ENCODE results near the gene MPPE1. TPM values are rescaled to one million over a fixed set of nuclear protein-coding genes. Genes with fewer than 3 reads are reported as not detected.

MPPE1 gene
- total RNA-seq, 4 donors from 2014 or later = 24.7 to 83.4 (median 55.8) TPM

DNA sequence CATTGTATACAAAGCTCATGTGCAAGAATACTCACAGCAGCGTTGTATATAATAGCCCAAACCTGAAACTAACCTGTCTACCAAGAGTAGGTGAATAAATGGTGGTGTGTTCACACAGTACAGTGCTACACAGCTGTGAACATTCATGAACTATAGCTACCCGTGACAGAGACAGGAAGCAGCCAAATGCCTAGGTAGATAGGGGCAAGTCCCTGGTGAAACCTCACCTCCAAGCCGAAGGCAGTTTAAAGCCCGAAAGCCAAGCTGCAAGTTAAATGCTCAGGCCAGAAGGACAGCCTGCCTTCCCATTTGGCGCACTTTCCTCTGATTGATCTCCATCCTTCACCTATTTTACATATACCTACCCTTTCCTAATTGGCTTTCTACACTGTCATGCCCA, 36.7 kb upstream of the MPPE1 start:
- H3K4me1 ChIP-seq = peaks cover 10 to 25% (median 19%) of the 10 kb centered on the region in 4 donors
- intact Hi-C loops (cut with DNase I; ENCODE audit: low total_unique reads) (no loop called here), in situ Hi-C loops (cut with MboI; ENCODE audit: low pct_ligation_motif_present in 1 of 4, low pct_unique_long_range_greater_than_20kb in 1 of 4, low sequenced_read_pairs in 3 of 4) (loop anchor here in 3 of 4 donors (10.0 kb wide), 2 partner anchors 50 to 90 kb away; no protein-coding TSS in a partner anchor)
- H3K27me3 ChIP-seq = no peaks in the 10 kb centered on the region
- 75 to 77% methylated on average over 4 to 5 of the region's 5 CpGs for WGBS, 2 donors (ENCODE audit: low coverage in 1 of 2)
- DNase-seq = no peak
- no peak overlapping the region for H3K27ac ChIP-seq
- H3K4me3 ChIP-seq = no peak overlapping the region
- TF ChIP-seq POLR2A (IDR thresholded peaks at IDR 0.05) (no peak), POLR2AphosphoS5 (IDR thresholded peaks at IDR 0.05) (no peak), EP300 (IDR thresholded peaks at IDR 0.05; ENCODE audit: low read depth) (no peak)
- TF ChIP-seq, protein P1, sequence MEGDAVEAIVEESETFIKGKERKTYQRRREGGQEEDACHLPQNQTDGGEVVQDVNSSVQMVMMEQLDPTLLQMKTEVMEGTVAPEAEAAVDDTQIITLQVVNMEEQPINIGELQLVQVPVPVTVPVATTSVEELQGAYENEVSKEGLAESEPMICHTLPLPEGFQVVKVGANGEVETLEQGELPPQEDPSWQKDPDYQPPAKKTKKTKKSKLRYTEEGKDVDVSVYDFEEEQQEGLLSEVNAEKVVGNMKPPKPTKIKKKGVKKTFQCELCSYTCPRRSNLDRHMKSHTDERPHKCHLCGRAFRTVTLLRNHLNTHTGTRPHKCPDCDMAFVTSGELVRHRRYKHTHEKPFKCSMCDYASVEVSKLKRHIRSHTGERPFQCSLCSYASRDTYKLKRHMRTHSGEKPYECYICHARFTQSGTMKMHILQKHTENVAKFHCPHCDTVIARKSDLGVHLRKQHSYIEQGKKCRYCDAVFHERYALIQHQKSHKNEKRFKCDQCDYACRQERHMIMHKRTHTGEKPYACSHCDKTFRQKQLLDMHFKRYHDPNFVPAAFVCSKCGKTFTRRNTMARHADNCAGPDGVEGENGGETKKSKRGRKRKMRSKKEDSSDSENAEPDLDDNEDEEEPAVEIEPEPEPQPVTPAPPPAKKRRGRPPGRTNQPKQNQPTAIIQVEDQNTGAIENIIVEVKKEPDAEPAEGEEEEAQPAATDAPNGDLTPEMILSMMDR (IDR thresholded peaks at IDR 0.05) = no peak
- H3K36me3 ChIP-seq = no peaks in the 10 kb centered on the region
- no peaks in the 10 kb centered on the region for H3K9me3 ChIP-seq

DNA sequence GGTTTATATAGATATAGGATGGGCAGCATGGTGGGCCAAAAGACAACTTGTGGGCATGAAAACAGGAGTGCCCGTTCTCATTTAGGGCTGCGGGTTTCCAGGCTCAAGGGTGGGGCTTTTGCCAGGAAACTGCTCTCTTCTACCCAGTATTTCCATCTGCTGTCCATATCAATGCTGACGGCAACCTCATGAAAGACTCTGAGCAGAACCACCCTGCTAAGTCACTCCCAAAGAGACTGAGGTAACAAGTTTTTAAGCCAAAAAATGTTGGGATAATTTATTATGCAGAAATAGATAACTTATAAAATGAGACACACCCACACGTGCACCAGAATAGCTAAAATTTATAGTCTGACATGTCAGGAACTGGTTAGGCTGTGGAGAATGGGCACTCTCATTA, 36.1 kb upstream of the MPPE1 start:
- H3K9me3 ChIP-seq = no peaks in the 10 kb centered on the region
- no peak overlapping the region for H3K27ac ChIP-seq
- H3K27me3 ChIP-seq = no peaks in the 10 kb centered on the region
- no peak overlapping the region for H3K4me3 ChIP-seq
- DNase-seq = no peak
- TF ChIP-seq POLR2AphosphoS5 (IDR thresholded peaks at IDR 0.05) = no peak
- TF ChIP-seq, protein P1 (IDR thresholded peaks at IDR 0.05) = no peak
- no peak for TF ChIP-seq EP300 (IDR thresholded peaks at IDR 0.05; ENCODE audit: low read depth)
- TF ChIP-seq POLR2A (IDR thresholded peaks at IDR 0.05) = no peak
- peaks cover 10 to 25% (median 19%) of the 10 kb centered on the region in 4 donors for H3K4me1 ChIP-seq
- intact Hi-C loops (cut with DNase I; ENCODE audit: low total_unique reads) (no loop called here), in situ Hi-C loops (cut with MboI; ENCODE audit: low pct_ligation_motif_present in 1 of 4, low pct_unique_long_range_greater_than_20kb in 1 of 4, low sequenced_read_pairs in 3 of 4) (loop anchor here in 3 of 4 donors (10.0 kb wide), 2 partner anchors 51 to 91 kb away; no protein-coding TSS in a partner anchor)
- 69 to 70% methylated on average over 2 to 4 of the region's 4 CpGs for WGBS, 2 donors (ENCODE audit: low coverage in 1 of 2)
- no peaks in the 10 kb centered on the region for H3K36me3 ChIP-seq

DNA sequence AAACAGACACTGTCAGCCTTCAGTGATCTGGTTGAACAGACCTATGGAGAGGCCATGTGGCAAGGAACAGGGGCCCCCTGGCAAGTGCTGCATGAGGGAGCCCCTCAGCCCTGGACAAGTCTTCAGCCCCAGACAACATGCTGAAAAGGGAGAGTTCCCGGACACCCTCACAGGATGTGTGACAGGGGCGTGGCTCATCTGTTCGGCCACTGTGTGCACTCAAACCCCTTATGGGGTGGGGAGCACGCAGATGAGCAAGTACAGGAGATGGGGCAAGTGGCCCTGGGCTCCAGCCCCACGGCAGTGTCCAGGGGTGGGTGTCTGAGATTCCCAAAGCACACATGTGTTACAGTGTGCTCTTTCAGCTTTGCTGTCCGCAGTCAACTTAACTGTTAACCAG, 35.4 kb upstream of the MPPE1 start:
- Histone ChIP-seq H3K4me1 (peaks cover 10 to 20% (median 19%) of the 10 kb centered on the region in 4 donors), H3K9me3 (no peaks in the 10 kb centered on the region), H3K27me3 (no peaks in the 10 kb centered on the region), H3K4me3 (no peak overlapping the region), H3K36me3 (no peaks in the 10 kb centered on the region), H3K27ac (no peak overlapping the region)
- DNase-seq = no peak
- TF ChIP-seq, protein P1 (IDR thresholded peaks at IDR 0.05) = no peak
- TF ChIP-seq EP300 (IDR thresholded peaks at IDR 0.05; ENCODE audit: low read depth) (no peak), POLR2A (IDR thresholded peaks at IDR 0.05) (no peak)
- 74% methylated on average over 6 of the region's 6 CpGs; no CpG with 5 or more reads in 1 of the 2 donors for WGBS, 2 donors (ENCODE audit: low coverage in 1 of 2)
- intact Hi-C loops (cut with DNase I; ENCODE audit: low total_unique reads) = no loop called here
- in situ Hi-C loops (cut with MboI; ENCODE audit: low pct_ligation_motif_present in 1 of 4, low pct_unique_long_range_greater_than_20kb in 1 of 4, low sequenced_read_pairs in 3 of 4) = loop anchor here in 3 of 4 donors (10.0 kb wide), 2 partner anchors 51 to 91 kb away; no protein-coding TSS in a partner anchor

DNA sequence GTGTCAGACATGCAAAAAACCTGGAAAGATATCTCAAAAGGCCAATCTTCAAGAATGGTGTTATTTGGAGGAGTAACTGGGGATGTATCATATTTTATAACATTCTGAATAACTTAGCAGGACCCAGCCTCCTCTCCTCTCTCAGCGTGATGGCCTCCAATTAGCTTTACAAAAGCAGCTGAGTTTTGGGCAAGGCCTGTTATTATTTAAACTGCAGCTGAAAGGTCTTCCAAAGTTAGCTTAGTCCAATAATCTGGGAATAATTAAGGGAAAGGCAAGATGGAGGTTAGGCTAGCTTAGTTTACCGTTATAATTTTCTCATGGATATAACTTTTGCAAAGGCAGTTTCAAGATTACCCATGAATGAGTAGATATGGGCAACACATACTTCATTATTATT, 32.8 kb upstream of the MPPE1 start:
- WGBS, 2 donors (ENCODE audit: low coverage in 1 of 2) = 78 to 83% methylated on average over 2 of the region's 2 CpGs

More for the DNA sequence above, 32.8 kb upstream of the MPPE1 start:
- no peak for DNase-seq
- H3K9me3 ChIP-seq = no peaks in the 10 kb centered on the region
- H3K4me1 ChIP-seq = peaks cover 0 to under 1% (median under 1%) of the 10 kb centered on the region in 4 donors
- H3K27me3 ChIP-seq = no peaks in the 10 kb centered on the region
- in situ Hi-C loops (cut with MboI; ENCODE audit: low pct_ligation_motif_present in 1 of 4, low pct_unique_long_range_greater_than_20kb in 1 of 4, low sequenced_read_pairs in 3 of 4) = loop anchor here in 3 of 4 donors (10.0 kb wide), 2 partner anchors 54 to 94 kb away; no protein-coding TSS in a partner anchor
- no peak overlapping the region for H3K4me3 ChIP-seq
- intact Hi-C loops (cut with DNase I; ENCODE audit: low total_unique reads) = no loop called here
- no peaks in the 10 kb centered on the region for H3K36me3 ChIP-seq
- H3K27ac ChIP-seq = no peak overlapping the region
- TF ChIP-seq, protein P1 (IDR thresholded peaks at IDR 0.05) = no peak
- no peak for TF ChIP-seq EP300 (IDR thresholded peaks at IDR 0.05; ENCODE audit: low read depth)
- TF ChIP-seq POLR2A (IDR thresholded peaks at IDR 0.05) = no peak
- no peak for TF ChIP-seq POLR2AphosphoS5 (IDR thresholded peaks at IDR 0.05)
